MCF 10A (cell line): ENCODE measurements around the gene GPC3. TPM values are rescaled to one million over a fixed set of nuclear protein-coding genes. Genes with fewer than 3 reads are reported as not detected.
A peak's percentile ranks its signal among the peaks of the same experiment; 100 is the strongest.

Source experiments
- BruUV-seq: library from RNA; stranded (reverse); fragments of 400-500 nt; replicated peaks from 2 replicates; lab custom pipeline; 2021; lab: Mats Ljungman, UMichigan
- CTCF ChIA-PET: fragments of 300-600 bp; sonication (Branson Sonifier 250); formaldehyde crosslinking; extraction: SDS; loops from one replicate; lab custom pipeline; 2021; ENCODE audit warnings: antibody characterized with exemption, inconsistent platforms; lab: Yijun Ruan, JAX
- POLR2A ChIA-PET: fragments of 300-600, 350-650 bp; sonication (Branson Sonifier 250); formaldehyde crosslinking; extraction: SDS; loops from one replicate; lab custom pipeline; 2020; ENCODE audit warnings: antibody characterized with exemption, inconsistent platforms; lab: Yijun Ruan, JAX
- DNase-seq: peaks from one replicate; pipeline ENCODE4 v3.0.0-alpha.2; 2018; ENCODE audit not compliant: unreplicated experiment
- H3K27ac Mint-ChIP-seq: one replicate; pipeline ENCODE4 v1.8.0; 2022; ENCODE audit warnings: mild to moderate bottlenecking, low read depth, mixed read lengths; ENCODE audit not compliant: unreplicated experiment
- H3K27me3 Mint-ChIP-seq: one replicate; pipeline ENCODE4 v1.8.0; 2022; ENCODE audit warnings: mixed read lengths; ENCODE audit not compliant: insufficient read depth, unreplicated experiment
- H3K36me3 Mint-ChIP-seq: one replicate; pipeline ENCODE4 v1.8.0; 2022; ENCODE audit warnings: mild to moderate bottlenecking, moderate library complexity, mixed read lengths; ENCODE audit not compliant: insufficient read depth, unreplicated experiment
- H3K4me1 Mint-ChIP-seq: one replicate; pipeline ENCODE4 v1.8.0; 2022; ENCODE audit warnings: mixed read lengths; ENCODE audit not compliant: insufficient read depth, unreplicated experiment
- H3K4me3 Mint-ChIP-seq: one replicate; pipeline ENCODE4 v1.8.0; 2022; ENCODE audit warnings: mild to moderate bottlenecking, moderate library complexity, mixed read lengths; ENCODE audit not compliant: unreplicated experiment
- H3K9me3 Mint-ChIP-seq: one replicate; pipeline ENCODE4 v1.8.0; 2022; ENCODE audit warnings: mixed read lengths; ENCODE audit not compliant: unreplicated experiment
- intact Hi-C: fragments of 100-400 bp; cut with micrococcal nuclease; formaldehyde crosslinking; loops from 2 replicates; pipeline ENCODE4 v1.14.1; 2022
- total RNA-seq: library from RNA; stranded (reverse); gene quantifications from 2 replicates; pipeline ENCODE4 v1.2.3, GENCODE V29; 2022
- TF ChIP-seq, protein P1 (sequence below): fragments of 200-600 bp; IDR thresholded peaks from one replicate; pipeline ENCODE4 v1.8.0; 2022; ENCODE audit warnings: antibody characterized with exemption, mild to moderate bottlenecking; ENCODE audit not compliant: unreplicated experiment

Gene GPC3
- total RNA-seq, 1 experiment from 2014 or later, result 0.37 TPM

DNA sequence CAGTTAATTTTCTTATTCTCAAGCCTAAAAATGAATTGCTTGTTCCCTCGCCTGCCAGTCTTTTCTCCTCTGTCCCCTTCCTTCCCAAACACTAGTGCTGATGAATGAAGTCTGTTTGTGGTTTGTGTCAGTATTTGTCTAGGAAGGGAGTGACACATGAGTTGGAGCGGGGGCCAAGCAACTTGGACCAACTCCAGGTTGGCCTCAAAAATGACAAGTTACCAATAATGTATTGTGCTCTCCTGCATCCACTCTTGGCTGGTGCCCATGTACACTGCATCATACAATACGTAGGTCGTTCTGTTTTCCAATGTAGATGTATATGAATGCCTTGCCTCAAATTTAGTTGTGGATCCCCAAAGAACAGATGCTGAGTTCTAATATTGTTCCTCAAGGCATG lies 347.1 kb downstream of the GPC3 start:
- H3K4me3 Mint-ChIP-seq, result no peak overlapping the region
- no peak overlapping the region for H3K27ac Mint-ChIP-seq
- intact Hi-C loops, result no loop called here
- no peaks in the 10 kb centered on the region for H3K9me3 Mint-ChIP-seq
- H3K36me3 Mint-ChIP-seq, result no peaks in the 10 kb centered on the region
- no TSS peak for BruUV-seq
- peak; percentile 67 for DNase-seq
- ChIA-PET POLR2A (no interaction called here), CTCF (interaction anchor here (1.2 kb wide), 1 partner anchor 304 kb away, joined by 3 read pairs; no protein-coding TSS in a partner anchor)
- H3K4me1 Mint-ChIP-seq, result no peaks in the 10 kb centered on the region
- H3K27me3 Mint-ChIP-seq, result peaks cover 60% of the 10 kb centered on the region
- TF ChIP-seq, protein P1, sequence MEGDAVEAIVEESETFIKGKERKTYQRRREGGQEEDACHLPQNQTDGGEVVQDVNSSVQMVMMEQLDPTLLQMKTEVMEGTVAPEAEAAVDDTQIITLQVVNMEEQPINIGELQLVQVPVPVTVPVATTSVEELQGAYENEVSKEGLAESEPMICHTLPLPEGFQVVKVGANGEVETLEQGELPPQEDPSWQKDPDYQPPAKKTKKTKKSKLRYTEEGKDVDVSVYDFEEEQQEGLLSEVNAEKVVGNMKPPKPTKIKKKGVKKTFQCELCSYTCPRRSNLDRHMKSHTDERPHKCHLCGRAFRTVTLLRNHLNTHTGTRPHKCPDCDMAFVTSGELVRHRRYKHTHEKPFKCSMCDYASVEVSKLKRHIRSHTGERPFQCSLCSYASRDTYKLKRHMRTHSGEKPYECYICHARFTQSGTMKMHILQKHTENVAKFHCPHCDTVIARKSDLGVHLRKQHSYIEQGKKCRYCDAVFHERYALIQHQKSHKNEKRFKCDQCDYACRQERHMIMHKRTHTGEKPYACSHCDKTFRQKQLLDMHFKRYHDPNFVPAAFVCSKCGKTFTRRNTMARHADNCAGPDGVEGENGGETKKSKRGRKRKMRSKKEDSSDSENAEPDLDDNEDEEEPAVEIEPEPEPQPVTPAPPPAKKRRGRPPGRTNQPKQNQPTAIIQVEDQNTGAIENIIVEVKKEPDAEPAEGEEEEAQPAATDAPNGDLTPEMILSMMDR, result no peak

DNA sequence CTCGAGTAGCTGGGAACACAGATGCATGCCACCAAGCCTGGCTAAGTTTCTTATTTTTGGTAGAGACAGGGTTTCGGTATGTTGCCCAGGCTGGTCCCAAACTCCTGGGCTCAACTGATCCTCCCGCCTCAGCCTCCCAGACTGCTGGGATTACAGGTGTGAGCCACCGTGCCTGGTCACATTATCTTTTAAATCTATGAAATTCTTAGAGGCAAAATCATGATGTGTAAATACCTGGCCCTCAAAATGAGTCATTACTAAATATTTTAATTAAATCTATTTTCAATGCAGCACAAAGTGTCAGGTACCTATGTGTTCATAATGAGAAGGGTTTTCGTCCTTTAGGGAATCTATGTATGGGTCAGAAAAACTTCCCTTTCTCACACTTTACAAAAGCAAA lies 347.6 kb downstream of the GPC3 start:
- intact Hi-C loops, result no loop called here
- no peaks in the 10 kb centered on the region for H3K4me1 Mint-ChIP-seq
- TF ChIP-seq, protein P1, result no peak
- no TSS peak for BruUV-seq
- CTCF ChIA-PET, result no interaction called here
- no peak overlapping the region for H3K27ac Mint-ChIP-seq
- no peaks in the 10 kb centered on the region for H3K9me3 Mint-ChIP-seq
- H3K4me3 Mint-ChIP-seq, result no peak overlapping the region
- H3K27me3 Mint-ChIP-seq, result peaks cover 65% of the 10 kb centered on the region
- no peaks in the 10 kb centered on the region for H3K36me3 Mint-ChIP-seq
- POLR2A ChIA-PET, result no interaction called here
- no peak for DNase-seq

DNA sequence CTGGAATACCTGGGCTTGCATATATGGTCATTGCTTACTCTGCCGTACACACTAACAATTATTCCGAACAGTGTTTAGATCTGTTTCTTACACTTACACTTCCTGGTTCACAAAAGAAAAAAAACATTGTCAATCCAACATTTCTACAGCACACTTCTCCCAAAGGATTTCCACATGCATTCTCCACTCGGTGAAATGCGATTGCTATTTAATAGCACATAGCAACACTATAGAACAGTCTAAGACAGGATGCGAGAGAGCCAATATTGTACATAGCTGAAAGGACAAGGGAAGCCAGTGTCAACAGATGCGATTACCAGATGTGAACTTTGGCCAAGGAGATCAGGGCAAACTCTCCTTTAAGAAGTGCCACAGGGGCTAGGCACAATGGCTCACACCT lies 349.4 kb downstream of the GPC3 start:
- Mint-ChIP-seq H3K9me3 (no peaks in the 10 kb centered on the region), H3K4me1 (no peaks in the 10 kb centered on the region), H3K27me3 (peaks cover 65% of the 10 kb centered on the region), H3K27ac (no peak overlapping the region), H3K36me3 (no peaks in the 10 kb centered on the region), H3K4me3 (no peak overlapping the region)
- CTCF ChIA-PET, result no interaction called here
- TF ChIP-seq, protein P1, result no peak
- DNase-seq, result no peak
- POLR2A ChIA-PET, result interaction anchor here (1.0 kb wide), 1 partner anchor 12 kb away, joined by 3 read pairs; no protein-coding TSS in a partner anchor
- no TSS peak for BruUV-seq
- intact Hi-C loops, result no loop called here

DNA sequence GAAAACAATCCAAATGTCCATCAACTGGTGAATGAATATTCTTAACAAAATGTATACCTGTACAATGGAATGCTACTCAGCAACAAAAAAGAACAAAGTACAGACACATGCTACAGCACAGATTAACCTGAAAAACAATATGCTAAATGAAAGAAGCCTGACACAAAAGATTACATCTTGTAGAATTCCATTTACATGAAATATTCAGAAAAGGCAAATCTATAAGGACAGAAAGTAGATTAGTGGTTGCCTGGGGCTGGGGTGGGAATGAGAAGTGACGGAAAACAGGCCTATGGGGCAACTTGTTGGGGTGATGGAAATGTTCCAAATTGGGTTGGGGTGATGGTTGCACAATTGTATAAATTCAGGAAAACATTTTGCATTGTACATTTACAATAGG lies 351.0 kb downstream of the GPC3 start:
- TF ChIP-seq, protein P1, result no peak
- H3K36me3 Mint-ChIP-seq, result no peaks in the 10 kb centered on the region
- POLR2A ChIA-PET, result no interaction called here
- peaks cover 49% of the 10 kb centered on the region for H3K27me3 Mint-ChIP-seq
- H3K4me1 Mint-ChIP-seq, result no peaks in the 10 kb centered on the region
- H3K27ac Mint-ChIP-seq, result no peak overlapping the region
- CTCF ChIA-PET, result no interaction called here
- no peaks in the 10 kb centered on the region for H3K9me3 Mint-ChIP-seq
- intact Hi-C loops, result no loop called here
- no TSS peak for BruUV-seq
- DNase-seq, result no peak
- H3K4me3 Mint-ChIP-seq, result no peak overlapping the region
